Measurements from ENCODE around the gene POFUT2.

Gene POFUT2

DNA sequence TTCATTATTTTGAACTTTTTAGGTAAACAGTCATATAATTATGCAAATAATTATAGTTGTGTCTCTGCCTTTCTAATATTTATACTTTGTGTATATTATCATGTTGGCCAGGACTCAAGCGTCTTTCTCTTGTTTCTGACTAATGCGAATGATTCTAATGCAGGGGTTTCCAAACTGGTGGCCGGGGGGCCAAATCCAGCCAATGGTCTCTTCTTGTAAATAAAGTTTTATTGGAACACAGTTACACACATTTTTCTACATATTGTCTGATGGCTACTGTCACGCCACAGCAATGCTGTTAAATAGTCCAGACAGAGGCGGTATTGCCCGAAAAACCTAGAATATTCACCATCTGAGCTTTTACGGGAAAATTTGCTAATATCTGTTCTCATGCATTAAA, 8.9 kb upstream of the POFUT2 start:
- no peak overlapping the region for H3K4me3 ChIP-seq (ENCODE audit: low read depth, low read length)
- no peak for DNase-seq (ENCODE audit: low read depth)
- TF ChIP-seq, protein P1, sequence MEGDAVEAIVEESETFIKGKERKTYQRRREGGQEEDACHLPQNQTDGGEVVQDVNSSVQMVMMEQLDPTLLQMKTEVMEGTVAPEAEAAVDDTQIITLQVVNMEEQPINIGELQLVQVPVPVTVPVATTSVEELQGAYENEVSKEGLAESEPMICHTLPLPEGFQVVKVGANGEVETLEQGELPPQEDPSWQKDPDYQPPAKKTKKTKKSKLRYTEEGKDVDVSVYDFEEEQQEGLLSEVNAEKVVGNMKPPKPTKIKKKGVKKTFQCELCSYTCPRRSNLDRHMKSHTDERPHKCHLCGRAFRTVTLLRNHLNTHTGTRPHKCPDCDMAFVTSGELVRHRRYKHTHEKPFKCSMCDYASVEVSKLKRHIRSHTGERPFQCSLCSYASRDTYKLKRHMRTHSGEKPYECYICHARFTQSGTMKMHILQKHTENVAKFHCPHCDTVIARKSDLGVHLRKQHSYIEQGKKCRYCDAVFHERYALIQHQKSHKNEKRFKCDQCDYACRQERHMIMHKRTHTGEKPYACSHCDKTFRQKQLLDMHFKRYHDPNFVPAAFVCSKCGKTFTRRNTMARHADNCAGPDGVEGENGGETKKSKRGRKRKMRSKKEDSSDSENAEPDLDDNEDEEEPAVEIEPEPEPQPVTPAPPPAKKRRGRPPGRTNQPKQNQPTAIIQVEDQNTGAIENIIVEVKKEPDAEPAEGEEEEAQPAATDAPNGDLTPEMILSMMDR (IDR thresholded peaks at IDR 0.05; ENCODE audit: insufficient read depth, low read depth, low read length, missing control alignments), result no peak

DNA sequence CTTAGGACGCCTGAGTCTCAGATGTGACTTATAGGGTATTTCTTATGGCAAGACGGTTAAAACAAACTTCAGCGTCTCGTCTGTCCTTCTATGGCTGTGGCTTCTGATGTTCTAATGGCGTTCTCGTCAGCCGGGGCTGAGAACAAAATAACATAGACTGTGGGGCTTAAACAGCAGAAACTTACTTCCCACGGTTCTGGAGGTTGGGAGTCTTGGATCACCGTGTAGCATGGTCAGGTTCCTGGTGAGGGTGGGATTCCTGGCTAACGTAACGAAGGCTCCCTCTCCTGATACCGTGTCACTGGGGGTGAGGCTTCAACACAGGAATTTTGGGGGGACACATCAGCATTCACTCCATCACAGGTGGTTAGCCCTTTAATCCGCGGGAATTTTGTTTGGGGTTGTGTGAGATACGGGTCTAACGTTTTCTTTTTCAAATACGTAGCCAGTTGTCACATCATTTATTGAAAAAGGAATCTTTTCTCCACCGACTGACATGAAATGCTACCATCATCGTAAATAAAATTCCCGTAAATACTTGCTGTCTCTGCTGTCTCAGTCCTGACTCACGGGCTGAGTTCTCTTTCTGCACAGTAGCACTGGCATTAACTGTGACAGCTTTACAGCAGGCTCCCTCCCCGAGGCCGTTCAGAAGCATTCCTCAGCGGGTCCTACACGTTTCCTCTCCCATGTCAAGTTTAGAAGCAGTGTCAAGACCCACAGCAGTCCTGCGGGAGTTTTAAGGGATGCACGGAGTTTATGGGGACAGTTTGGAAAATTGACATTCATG, 8.1 kb upstream of the POFUT2 start:
- DNase-seq (ENCODE audit: low read depth), result no peak
- TF ChIP-seq, protein P1 (IDR thresholded peaks at IDR 0.05; ENCODE audit: insufficient read depth, low read depth, low read length, missing control alignments), result no peak
- H3K4me3 ChIP-seq (ENCODE audit: low read depth, low read length), result no peak overlapping the region

DNA sequence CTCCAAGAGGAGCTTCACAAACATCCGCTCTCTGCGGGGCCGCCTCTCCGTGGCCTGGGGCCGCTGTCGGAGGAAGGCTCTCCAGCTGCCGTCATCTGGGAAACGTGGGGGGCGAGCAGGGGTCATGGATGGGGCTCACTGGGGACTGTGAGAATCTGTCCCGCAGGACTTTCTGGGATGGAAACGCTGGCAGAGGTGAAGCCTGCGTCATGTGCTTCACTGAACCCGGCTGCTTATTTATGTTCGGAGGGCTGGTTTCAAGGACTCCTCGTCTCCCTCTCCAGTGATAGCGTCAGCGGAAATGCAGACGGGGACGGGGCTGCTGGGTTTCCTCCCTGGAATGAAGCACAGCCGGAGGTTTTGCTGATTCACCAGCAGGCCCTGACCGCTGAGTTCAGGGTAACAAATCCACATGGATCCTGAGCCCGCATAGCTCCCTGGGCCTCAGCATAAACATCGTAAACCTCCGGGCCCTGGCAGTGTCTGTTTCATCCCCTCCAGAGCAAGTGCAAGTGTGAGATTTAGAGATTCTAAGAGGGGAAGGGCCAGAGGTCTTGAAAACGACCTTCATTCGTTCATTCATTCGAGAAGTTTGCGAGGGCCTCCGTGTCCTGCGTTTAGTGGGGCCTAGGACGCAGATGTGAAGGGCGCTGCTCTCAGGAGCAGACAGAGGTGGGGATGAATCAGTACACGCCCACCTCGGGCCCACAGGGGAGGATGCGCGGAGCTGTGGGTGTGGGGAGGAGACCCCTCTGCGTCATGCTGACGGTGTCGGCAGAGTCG, 7.0 kb upstream of the POFUT2 start:
- TF ChIP-seq, protein P1 (IDR thresholded peaks at IDR 0.05; ENCODE audit: insufficient read depth, low read depth, low read length, missing control alignments), result no peak
- no peak overlapping the region for H3K4me3 ChIP-seq (ENCODE audit: low read depth, low read length)
- DNase-seq (ENCODE audit: low read depth), result no peak

DNA sequence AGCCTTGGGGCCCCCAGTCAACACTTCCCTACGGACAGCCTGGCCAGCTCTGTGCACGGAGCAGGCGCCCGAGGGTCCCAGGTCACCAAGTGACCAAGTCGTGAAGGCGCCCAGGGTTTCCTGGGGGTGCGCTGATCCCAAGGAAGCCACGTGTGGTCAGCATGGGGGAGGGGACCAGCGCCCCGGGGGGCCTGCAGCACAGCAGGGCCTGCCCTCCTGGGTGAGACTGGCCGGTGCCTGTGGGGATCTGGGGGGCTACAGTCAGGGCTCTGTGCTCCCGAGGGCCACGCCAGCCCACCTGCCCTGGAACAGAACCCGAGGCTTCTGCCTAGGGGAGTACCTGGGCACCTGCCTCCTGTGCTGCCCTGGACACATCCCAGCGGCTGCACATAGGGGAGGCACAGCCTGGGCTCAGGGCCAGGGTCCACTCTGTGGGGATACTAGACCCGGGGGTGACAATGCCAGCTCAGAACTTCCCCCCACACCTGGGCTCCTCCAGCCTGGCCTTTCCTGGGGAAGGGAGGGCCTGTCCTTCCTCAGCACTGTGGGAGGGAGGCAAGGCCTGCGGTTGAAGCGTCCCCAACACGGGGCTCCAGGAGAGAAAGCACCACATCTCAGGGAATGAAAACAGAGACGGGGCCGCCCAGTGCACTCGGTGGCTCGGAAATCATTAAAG, 6.2 kb upstream of the POFUT2 start:
- no peak overlapping the region for H3K4me3 ChIP-seq (ENCODE audit: low read depth, low read length)
- no peak for DNase-seq (ENCODE audit: low read depth)
- TF ChIP-seq, protein P1 (IDR thresholded peaks at IDR 0.05; ENCODE audit: insufficient read depth, low read depth, low read length, missing control alignments), result no peak

DNA sequence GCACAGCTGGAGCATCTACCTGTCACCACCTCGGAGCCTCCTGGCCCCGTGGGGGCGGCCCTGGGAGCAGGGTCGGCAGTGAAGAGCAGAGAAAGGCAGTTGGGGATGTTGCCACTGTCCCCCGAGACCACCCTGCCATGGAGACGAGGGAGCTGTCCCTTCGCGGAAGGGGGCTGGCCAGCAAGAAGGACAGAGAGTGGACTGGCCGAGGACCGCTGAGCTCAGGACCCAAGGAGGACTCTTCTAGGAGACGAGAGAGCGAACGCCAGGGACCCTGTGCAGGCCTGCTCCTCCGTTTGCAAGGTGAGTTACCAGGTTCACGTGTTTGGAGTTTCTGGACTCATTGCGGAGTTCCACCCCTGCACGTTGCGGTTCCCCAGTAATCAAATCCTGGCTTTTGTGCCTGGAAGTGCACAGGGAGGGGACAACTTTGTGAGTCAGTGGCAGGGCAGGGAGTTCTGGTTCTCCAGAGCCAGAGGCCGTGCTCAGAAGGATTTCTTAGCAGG, 5.6 kb upstream of the POFUT2 start:
- H3K4me3 ChIP-seq (ENCODE audit: low read depth, low read length), result no peak overlapping the region
- no peak for DNase-seq (ENCODE audit: low read depth)
- TF ChIP-seq, protein P1 (IDR thresholded peaks at IDR 0.05; ENCODE audit: insufficient read depth, low read depth, low read length, missing control alignments), result no peak

DNA sequence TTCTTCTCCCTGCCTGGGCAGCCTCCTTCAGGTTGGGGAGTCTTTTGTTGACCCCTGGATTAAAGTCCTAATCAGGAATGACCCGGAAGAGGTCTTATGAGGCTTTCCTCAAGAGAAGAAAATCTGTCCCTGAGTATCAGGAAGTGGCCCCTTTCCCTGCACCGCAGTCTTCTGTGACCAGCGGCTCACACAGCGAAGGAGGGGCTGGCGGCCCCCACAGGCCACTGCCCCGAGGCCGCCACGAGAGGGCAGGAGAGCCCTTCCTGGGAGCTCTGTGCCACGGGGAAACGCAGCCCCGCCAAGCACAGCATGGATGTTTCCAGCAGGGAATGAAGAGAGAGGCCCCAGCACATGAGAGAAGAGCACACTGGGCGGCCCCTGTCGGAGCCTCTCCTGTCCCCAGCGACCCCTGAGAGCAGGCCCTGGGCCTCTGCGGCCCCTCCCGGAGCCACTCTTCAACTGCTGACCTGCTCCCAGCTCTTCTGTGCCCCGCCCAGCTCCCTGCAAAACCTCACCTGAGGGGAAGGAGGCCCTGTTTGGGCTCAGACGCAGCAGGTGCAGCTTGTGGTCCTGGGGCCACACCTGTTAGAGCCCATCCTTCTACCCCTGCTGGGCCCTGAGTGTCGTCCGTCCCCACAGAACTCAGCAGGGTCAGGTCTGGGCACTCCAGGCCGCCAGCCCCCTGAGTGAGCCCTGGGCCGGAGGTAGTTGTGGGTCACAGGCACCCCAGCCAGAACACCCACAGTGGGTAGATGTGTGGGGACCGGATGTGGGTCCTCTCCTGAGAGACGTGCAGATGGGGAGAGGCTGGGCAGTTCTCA, 4.9 kb upstream of the POFUT2 start:
- H3K4me3 ChIP-seq (ENCODE audit: low read depth, low read length), result no peak overlapping the region

More for the DNA sequence above, 4.9 kb upstream of the POFUT2 start:
- TF ChIP-seq, protein P1 (IDR thresholded peaks at IDR 0.05; ENCODE audit: insufficient read depth, low read depth, low read length, missing control alignments), result peak; percentile 87
- peak; percentile 76 for DNase-seq (ENCODE audit: low read depth)
